Measurements from ENCODE around the gene ITGA11.

GRCh38 chr15:68368731-68369435 lies 63.1 kb downstream of the ITGA11 start:
- no peak for TF ChIP-seq POLR2A (IDR thresholded peaks at IDR 0.05)
- TF ChIP-seq, protein P1, sequence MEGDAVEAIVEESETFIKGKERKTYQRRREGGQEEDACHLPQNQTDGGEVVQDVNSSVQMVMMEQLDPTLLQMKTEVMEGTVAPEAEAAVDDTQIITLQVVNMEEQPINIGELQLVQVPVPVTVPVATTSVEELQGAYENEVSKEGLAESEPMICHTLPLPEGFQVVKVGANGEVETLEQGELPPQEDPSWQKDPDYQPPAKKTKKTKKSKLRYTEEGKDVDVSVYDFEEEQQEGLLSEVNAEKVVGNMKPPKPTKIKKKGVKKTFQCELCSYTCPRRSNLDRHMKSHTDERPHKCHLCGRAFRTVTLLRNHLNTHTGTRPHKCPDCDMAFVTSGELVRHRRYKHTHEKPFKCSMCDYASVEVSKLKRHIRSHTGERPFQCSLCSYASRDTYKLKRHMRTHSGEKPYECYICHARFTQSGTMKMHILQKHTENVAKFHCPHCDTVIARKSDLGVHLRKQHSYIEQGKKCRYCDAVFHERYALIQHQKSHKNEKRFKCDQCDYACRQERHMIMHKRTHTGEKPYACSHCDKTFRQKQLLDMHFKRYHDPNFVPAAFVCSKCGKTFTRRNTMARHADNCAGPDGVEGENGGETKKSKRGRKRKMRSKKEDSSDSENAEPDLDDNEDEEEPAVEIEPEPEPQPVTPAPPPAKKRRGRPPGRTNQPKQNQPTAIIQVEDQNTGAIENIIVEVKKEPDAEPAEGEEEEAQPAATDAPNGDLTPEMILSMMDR (IDR thresholded peaks at IDR 0.05) = no peak

All from ovary (tissue), 3 donors.